Measurements from ENCODE around the gene TEX26.
A peak's percentile ranks its signal among the peaks of the same experiment; 100 is the strongest.
"Not testable (repeated sequence)": the region's sequence is repeated elsewhere in the genome, so short reads cannot be mapped to it uniquely, and the experiment has no call there.

Gene TEX26

GRCh38 chr13:30920162-30920909 lies 12.1 kb upstream of the TEX26 start:
- no peak for DNase-seq

GRCh38 chr13:30923418-30923817 lies 9.0 kb upstream of the TEX26 start:
- DNase-seq: peak; percentile 81

- DNase-seq: no peak
These were observed 7.7 kb upstream of the TEX26 start for GRCh38 chr13:30924721-30925120.

DNA sequence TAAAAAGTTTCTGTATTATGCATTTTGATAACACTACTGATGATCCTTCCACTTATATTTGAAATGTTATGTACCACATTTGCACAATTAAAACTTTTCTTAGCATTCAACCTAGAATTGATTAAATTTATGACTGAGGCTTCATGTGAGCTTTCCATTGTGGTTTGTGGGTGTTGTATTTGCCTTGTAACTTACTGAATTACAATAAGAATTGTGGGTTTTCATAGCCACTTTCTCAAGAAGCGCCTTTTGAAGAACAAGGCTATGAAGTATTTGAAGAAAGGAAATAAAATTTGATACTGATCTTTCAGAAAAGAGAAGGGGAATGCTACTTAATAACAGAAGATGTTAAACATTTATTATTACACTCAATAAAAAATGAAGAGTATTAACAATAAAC lies 7.0 kb upstream of the TEX26 start:
- no peak for DNase-seq

- DNase-seq: no peak
These were observed 5.7 kb upstream of the TEX26 start for GRCh38 chr13:30926781-30927180.

DNA sequence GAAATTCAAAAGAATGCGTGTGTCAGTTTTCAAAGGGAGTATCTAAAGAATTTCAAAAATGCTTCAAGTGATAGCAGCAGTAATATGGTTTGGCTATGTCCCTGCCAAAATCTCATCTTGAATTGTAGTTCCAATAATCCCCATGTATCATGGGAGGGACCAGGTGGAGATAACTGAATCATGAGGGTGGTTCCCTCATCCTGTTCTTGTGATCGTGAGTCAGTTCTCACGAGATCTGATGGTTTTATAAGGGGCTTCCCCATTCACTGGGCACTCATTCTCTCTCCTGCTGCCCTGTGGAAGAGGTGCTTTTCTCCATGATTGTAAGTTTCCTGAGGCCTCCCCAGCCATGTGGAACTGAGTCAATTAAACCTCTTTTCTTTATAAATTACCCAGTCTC lies 5.3 kb upstream of the TEX26 start:
- not testable (repeated sequence) for DNase-seq

DNA sequence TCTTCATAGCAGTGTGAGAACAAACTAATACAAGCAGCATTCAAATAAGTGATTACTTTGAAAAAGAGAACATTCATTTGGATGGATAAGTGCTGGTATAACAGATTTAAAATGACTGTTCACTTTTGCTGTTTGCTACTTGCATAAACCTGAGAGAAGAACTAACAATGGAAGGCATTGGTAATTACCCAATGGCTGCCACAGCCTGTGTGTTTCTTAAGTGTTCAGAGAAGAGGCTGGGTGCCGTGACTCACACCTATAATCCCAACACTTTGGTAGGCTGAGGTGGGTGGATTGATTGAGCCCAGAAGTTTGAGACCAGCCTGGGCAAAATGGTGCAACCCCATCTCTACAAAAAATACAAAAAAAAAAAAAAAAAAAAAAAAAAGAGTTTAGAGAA lies 4.9 kb upstream of the TEX26 start:
- DNase-seq: no peak

GRCh38 chr13:30928978-30929377 lies 3.5 kb upstream of the TEX26 start:
- no peak for DNase-seq

DNA sequence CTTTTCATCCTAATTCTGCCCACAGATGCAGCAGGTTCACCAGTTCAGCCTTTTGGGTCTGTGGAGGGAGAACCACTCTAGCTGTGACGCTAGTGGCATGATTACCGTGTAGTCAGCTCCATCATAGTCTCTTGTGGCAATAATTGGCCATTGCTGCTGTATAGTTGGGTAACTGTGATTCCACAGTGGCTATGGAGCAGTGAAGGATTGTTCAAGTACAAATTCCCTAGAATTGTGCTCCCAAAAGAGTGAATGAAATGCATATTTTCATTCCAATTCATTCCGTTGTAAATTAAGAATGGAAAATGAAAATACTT lies 856 bp downstream of the TEX26 start:
- DNase-seq: no peak

DNA sequence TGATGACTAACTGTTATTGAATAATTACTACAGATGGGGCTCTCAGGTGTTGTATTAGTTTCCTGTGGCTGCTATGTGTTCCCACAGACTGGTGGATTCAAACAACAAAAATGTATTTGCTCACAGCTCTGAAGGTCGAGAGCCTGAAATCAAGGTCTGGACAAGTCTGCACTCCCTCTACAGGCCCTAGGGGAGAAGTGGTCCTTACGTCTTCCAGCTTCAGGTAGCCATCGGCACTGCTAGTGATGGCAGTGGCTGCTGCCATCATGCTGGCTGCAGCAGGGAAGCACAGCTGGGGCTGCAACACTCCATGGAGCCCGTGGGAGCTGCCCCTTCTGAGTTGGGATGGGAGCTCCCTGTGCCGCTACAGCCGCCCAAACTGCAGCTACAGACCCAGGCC lies 1.9 kb downstream of the TEX26 start:
- no peak for DNase-seq

DNA sequence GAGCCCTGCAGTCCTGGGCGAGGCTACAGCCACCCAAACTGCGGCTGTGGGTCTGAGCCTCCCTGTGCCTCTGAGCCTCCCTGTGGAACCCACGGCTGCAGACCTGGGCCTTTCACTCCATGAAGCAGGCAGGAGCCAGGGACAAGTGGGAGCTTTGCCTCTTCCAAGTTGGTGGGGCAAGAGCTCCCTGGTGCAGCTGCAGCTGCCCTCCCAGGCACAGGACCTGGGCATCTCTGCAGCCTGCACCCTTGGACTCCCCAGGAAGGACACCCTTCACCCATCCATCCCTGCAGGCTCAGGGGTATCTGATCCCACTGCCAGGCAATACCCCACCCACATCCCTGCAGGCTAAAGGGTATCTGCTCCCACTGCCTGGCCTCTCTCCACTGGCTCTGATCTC lies 2.3 kb downstream of the TEX26 start:
- DNase-seq: no peak

DNA sequence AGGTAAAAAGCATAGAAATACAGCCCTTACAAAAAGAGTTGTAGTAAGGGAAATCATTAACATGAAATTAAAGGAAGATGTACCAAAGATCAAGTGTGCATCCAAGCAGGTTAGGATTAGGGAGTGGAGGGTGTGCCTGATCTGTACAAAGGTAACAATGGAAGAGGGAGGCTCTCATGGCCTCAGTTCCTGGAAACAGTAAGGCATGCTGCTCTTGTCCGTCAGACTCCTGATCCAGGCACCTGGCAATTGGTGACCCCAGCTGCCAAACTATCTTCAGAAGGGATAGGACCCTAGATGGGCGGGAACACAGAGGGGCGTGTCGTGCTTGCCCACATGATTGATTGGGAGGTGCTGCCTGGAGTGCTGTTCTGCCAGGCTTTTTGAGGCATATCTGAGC lies 4.5 kb downstream of the TEX26 start:
- DNase-seq: no peak

GRCh38 chr13:30943881-30944280 lies 11.4 kb downstream of the TEX26 start:
- no peak for DNase-seq

- DNase-seq: no peak
These were observed 24.9 kb downstream of the TEX26 start for GRCh38 chr13:30957258-30957943.

DNA sequence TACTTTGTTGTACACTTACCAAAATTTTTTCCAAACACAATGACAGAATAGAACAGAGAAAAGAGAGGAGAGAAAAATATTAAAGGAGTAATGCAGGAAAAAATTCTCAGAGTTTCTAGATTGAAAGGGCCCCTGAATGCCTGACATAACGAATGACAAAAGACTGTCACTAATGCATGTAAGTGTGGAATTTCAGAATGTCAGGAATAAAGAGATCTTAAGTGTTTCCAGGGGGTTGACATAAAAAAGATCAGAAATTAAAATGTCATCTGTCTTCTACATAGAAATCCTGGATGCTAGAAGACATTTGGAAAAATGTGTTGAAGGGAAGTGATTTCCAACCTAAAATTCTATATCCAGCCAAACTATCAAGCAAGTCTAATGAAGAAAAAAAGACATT lies 27.2 kb downstream of the TEX26 start:
- no peak for DNase-seq

DNA sequence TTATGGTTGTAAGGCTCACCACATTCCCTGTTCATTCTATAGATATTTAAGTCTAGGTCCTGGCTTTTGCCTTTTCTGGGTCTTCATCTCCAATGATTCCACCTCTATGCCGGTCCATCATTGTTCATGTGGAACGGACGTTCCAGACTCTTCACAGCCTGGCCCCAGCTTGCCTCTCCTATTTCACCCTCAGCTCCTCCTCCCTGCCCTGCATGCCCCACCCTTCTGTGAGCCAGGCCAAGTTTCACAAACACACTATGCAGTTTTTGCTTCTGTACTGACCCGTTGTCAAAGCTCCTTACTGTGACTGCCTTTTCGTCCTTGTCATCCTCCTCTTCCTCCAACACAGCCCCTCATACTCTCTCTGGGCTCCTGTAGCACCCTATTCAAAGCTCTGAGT lies 31.3 kb downstream of the TEX26 start:
- DNase-seq: no peak

GRCh38 chr13:30965380-30965779 lies 32.9 kb downstream of the TEX26 start:
- DNase-seq: no peak

DNA sequence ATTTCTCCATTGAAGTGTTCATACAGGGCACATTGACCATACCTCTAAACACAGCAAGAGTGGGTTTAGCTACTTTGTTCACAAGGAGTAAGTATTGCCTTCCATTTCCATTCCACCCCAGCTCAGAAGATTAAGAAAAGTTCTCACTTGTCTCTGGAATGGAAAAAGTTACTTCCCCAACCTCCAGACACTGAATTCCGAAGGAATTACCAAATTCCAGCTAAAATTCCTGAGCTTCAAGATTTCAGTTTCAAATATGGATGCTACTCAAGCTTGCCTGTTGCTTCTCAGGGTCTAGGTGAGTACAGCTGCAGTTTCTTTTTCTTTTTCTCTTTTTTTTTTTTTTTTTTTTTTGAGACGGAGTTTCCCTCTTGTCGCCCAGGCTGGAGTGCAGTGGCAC lies 33.6 kb downstream of the TEX26 start:
- DNase-seq: no peak

- DNase-seq: no peak
These were observed 36.4 kb downstream of the TEX26 start for GRCh38 chr13:30968846-30969245.

GRCh38 chr13:30971575-30971974 lies 39.1 kb downstream of the TEX26 start:
- DNase-seq: no peak

DNA sequence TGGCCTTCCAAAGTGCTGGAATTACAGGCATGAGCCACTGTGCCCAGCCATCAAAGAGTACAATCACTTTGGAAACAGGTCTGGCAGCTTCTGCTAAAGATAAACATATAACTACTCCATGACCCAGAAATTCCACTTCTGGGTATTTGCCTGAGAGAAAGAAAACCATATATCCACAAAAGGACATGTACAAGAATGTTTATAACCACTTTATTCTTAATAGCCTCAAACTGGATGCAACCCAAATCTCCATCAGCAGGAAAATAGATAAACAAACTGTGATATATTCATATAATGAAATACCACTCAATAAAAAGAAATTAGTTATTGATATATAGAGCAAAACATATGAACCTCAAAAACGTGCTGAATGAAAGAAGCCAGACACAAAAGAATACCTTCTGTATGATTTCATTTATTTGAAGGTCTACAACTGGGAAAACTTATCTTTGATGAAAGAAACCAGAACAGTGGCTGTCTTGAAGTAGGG lies 40.5 kb downstream of the TEX26 start:
- no peak for DNase-seq

GRCh38 chr13:30974350-30974749 lies 41.9 kb downstream of the TEX26 start:
- no peak for DNase-seq

GRCh38 chr13:30976025-30976424 lies 43.6 kb downstream of the TEX26 start:
- no peak for DNase-seq

- DNase-seq: peak; percentile 76
These were observed 46.8 kb downstream of the TEX26 start for GRCh38 chr13:30978981-30979956.

Measured in NCI-H82 (cell line).